Neural progenitor cell (in vitro differentiated cells): ENCODE data around the gene FOLR1. TPM values are rescaled to one million over a fixed set of nuclear protein-coding genes. Genes with fewer than 3 reads are reported as not detected.

ENCODE experiments used
- DNase-seq: peaks from one replicate; pipeline ENCODE4 v3.0.0-alpha.2; 2016; ENCODE audit warnings: low spot score
- H2AFZ ChIP-seq: fragments of 200-600 bp; sonication (generic); replicated peaks from 2 replicates; pipeline ENCODE4 v1.6.1; 2016; ENCODE audit warnings: antibody characterized with exemption
- H3F3A ChIP-seq: fragments of 200-600 bp; sonication (generic); 2 replicates; pipeline ENCODE4 v1.6.1; 2016; ENCODE audit warnings: antibody characterized with exemption, low read depth
- H3K27ac ChIP-seq: fragments of 200-600 bp; sonication (generic); 2 replicates; pipeline ENCODE4 v1.5.1; 2016; ENCODE audit warnings: mild to moderate bottlenecking
- H3K27me3 ChIP-seq: fragments of 200-600 bp; sonication (generic); 2 replicates; pipeline ENCODE4 v1.6.1; 2016; ENCODE audit warnings: mild to moderate bottlenecking, moderate library complexity
- H3K36me3 ChIP-seq: fragments of 200-600 bp; sonication (generic); 2 replicates; pipeline ENCODE4 v1.5.1; 2016
- H3K4me1 ChIP-seq: fragments of 200-600 bp; sonication (generic); 2 replicates; pipeline ENCODE4 v1.6.1; 2016; ENCODE audit warnings: mixed run types
- H3K4me2 ChIP-seq: fragments of 200-600 bp; sonication (generic); 2 replicates; pipeline ENCODE4 v1.6.1; 2016
- H3K4me3 ChIP-seq: fragments of 200-600 bp; sonication (generic); 2 replicates; pipeline ENCODE4 v1.5.1; 2016
- H3K79me2 ChIP-seq: fragments of 200-600 bp; sonication (generic); 2 replicates; pipeline ENCODE4 v1.6.1; 2016; ENCODE audit warnings: low read depth
- H3K9ac ChIP-seq: fragments of 200-600 bp; sonication (generic); 2 replicates; pipeline ENCODE4 v1.6.1; 2016
- H3K9me3 ChIP-seq: fragments of 200-600 bp; sonication (generic); 2 replicates; pipeline ENCODE4 v1.5.1; 2016; ENCODE audit warnings: low read depth
- H4K20me1 ChIP-seq: fragments of 200-600 bp; sonication (generic); 2 replicates; pipeline ENCODE4 v1.6.1; 2016; ENCODE audit warnings: low read depth
- H3K27ac Mint-ChIP-seq: 3 replicates; pipeline ENCODE4 v1.8.0; 2021; ENCODE audit warnings: mixed read lengths
- H3K27me3 Mint-ChIP-seq: 2 replicates; pipeline ENCODE4 v1.8.0; 2022; ENCODE audit warnings: low read depth, mild to moderate bottlenecking, inconsistent platforms, moderate library complexity, mixed read lengths; ENCODE audit not compliant: insufficient read depth
- H3K36me3 Mint-ChIP-seq: 3 replicates; pipeline ENCODE4 v1.8.0; 2021; ENCODE audit warnings: mixed read lengths
- H3K4me1 Mint-ChIP-seq: 3 replicates; pipeline ENCODE4 v1.8.0; 2021; ENCODE audit warnings: mixed read lengths
- H3K4me3 Mint-ChIP-seq: 3 replicates; pipeline ENCODE4 v1.8.0; 2021; ENCODE audit warnings: mild to moderate bottlenecking, moderate library complexity, mixed read lengths
- H3K9me3 Mint-ChIP-seq: 3 replicates; pipeline ENCODE4 v1.8.0; 2020; ENCODE audit warnings: mixed read lengths
- EZH2 ChIP-seq: fragments of 200-600 bp; sonication (generic); IDR thresholded peaks from 2 replicates; pipeline ENCODE4 v1.6.1; 2017; ENCODE audit warnings: antibody characterized with exemption, mild to moderate bottlenecking, moderate library complexity
- EZH2phosphoT487 ChIP-seq: fragments of 200-600 bp; sonication (generic); IDR thresholded peaks from 2 replicates; pipeline ENCODE4 v1.6.1; 2017; ENCODE audit warnings: antibody characterized with exemption
- total RNA-seq: library from RNA; depleted of rRNA; stranded (reverse); fragments of >200 nt; gene quantifications from 2 replicates; pipeline ENCODE4 v1.2.3, GENCODE V29; 2015; ENCODE audit warnings: low replicate concordance
- TF ChIP-seq, protein P1 (sequence below): fragments of 200-600 bp; sonication (generic); IDR thresholded peaks from 2 replicates; pipeline ENCODE4 v1.5.1; 2017; ENCODE audit warnings: antibody characterized with exemption, mild to moderate bottlenecking

Gene FOLR1
- total RNA-seq, 1 donor from 2014 or later = 3.6 TPM

DNA sequence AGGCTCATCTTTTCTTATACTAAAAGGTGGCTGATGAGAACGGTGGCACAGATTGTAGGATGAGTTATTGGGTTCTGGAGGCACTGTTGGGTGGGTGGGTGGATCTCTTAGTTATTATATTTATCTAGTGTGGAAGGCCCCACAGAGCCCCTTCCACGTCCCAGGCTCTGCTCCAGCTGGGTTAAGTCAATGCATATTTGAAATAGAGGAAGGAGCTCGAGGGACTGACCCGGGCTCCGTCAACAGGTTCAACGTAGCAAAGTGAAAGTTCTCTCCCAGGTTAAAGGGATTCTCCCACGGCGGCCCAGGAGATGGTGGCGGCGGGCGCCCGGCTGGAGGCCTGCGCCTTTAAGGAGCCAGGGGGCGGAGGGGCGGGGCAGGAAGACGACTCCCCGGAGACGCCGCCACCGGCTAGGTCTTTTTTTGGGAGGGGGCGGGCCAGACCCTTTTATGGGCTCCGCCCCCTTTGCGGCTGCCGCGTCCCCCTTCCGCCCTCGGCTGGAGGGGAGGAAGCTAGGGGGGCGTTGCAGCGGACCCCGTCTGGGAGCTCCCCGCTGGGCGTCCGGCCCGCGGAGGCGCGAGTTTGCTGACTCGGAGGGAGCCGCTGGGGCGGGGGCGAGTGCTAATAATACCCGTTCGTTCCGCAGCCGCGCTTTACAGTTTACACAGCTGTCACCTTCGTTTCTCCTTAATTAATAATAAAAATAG is 31.1 kb downstream of the FOLR1 start:
- H3K27ac Mint-ChIP-seq = peak overlapping the region; percentile 25
- Histone ChIP-seq H3K4me2 (peak overlapping the region; percentile 97), H3K27ac (no peak overlapping the region)

DNA sequence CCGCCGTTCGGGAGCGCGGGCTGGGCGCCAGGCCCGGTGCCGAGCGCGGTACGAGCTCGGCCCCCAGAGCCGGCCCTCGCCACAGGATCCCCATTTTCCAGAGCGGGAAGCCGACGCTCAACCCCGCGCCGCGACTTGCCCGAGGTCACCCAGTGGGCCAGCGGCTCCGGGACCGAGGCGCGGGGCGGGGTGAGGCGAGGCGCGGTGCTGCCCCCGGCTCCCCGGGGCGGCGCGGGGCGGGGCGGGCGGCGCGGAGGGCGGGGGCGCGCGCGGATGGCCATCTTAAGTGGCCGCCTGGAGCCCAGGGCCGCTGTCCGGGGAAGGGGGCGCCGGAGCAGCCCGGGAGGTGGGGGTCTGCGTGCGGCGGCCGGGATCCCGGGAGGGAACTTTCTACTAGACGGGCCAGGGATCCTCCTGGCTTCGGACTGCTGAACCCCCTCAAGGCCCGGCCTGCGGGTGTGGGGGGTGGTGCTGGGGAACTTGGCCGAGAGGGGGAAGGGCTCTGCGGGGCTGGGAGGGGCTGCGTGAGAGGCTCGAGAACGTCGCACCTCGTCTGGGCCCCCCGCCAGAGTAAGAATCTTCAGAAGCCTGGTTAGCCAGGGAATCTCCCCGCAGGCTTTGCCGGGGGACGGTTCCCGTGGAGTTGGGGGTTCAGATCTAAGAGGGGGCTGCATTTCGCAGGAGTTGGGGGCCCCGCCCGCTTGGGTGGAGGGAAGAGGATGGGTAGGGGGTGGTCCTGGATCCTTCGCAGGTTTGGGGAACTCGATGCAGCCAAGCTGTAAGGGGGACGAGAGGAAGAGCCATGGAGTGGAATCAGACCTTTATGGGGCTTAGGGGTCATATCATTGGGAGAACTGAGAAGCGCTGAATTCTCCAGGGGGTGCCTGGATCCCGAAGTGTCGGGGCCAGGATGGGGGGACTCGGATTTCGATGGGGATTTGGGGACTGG is 31.9 kb downstream of the FOLR1 start:
- H3K36me3 ChIP-seq = no peaks in the 10 kb centered on the region
- peak; percentile 57 for DNase-seq
- peaks cover 23% of the 10 kb centered on the region for H3K4me1 Mint-ChIP-seq
- peaks cover 19% of the 10 kb centered on the region for H3F3A ChIP-seq
- no peaks in the 10 kb centered on the region for H3K27me3 ChIP-seq
- peak overlapping the region; percentile 97 for H3K4me2 ChIP-seq
- H3K9me3 ChIP-seq = no peaks in the 10 kb centered on the region
- H3K4me3 ChIP-seq = peak overlapping the region; percentile 87
- peaks cover 19% of the 10 kb centered on the region for H4K20me1 ChIP-seq
- H3K9me3 Mint-ChIP-seq = no peaks in the 10 kb centered on the region
- H3K79me2 ChIP-seq = peaks cover 26% of the 10 kb centered on the region
- H3K9ac ChIP-seq = peak overlapping the region; percentile 57
- H3K4me3 Mint-ChIP-seq = peak overlapping the region; percentile 95
- peak overlapping the region; percentile 33 for H2AFZ ChIP-seq
- peaks cover 7% of the 10 kb centered on the region for H3K27me3 Mint-ChIP-seq
- H3K27ac ChIP-seq = no peak overlapping the region
- peaks cover 3% of the 10 kb centered on the region for H3K36me3 Mint-ChIP-seq
- TF ChIP-seq EZH2 (no peak), EZH2phosphoT487 (no peak)
- TF ChIP-seq, protein P1, sequence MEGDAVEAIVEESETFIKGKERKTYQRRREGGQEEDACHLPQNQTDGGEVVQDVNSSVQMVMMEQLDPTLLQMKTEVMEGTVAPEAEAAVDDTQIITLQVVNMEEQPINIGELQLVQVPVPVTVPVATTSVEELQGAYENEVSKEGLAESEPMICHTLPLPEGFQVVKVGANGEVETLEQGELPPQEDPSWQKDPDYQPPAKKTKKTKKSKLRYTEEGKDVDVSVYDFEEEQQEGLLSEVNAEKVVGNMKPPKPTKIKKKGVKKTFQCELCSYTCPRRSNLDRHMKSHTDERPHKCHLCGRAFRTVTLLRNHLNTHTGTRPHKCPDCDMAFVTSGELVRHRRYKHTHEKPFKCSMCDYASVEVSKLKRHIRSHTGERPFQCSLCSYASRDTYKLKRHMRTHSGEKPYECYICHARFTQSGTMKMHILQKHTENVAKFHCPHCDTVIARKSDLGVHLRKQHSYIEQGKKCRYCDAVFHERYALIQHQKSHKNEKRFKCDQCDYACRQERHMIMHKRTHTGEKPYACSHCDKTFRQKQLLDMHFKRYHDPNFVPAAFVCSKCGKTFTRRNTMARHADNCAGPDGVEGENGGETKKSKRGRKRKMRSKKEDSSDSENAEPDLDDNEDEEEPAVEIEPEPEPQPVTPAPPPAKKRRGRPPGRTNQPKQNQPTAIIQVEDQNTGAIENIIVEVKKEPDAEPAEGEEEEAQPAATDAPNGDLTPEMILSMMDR = no peak
- peak overlapping the region; percentile 94 for H3K27ac Mint-ChIP-seq
- peaks cover 5% of the 10 kb centered on the region for H3K4me1 ChIP-seq

More for the DNA sequence above, 31.1 kb downstream of the FOLR1 start:
- Mint-ChIP-seq H3K36me3 (no peaks in the 10 kb centered on the region), H3K4me3 (peak overlapping the region; percentile 86), H3K9me3 (no peaks in the 10 kb centered on the region), H3K27me3 (peaks cover 10% of the 10 kb centered on the region), H3K4me1 (peaks cover 23% of the 10 kb centered on the region)
- Histone ChIP-seq H3K9me3 (no peaks in the 10 kb centered on the region), H3K4me1 (peaks cover 5% of the 10 kb centered on the region), H3K4me3 (peak overlapping the region; percentile 87), H2AFZ (no peak overlapping the region), H3K9ac (no peak overlapping the region), H3K27me3 (no peaks in the 10 kb centered on the region), H4K20me1 (peaks cover 19% of the 10 kb centered on the region), H3K36me3 (no peaks in the 10 kb centered on the region), H3K79me2 (peaks cover 26% of the 10 kb centered on the region), H3F3A (peaks cover 19% of the 10 kb centered on the region)
- DNase-seq = peak; percentile 96
- TF ChIP-seq, protein P1 = peak; percentile 6
- TF ChIP-seq EZH2phosphoT487 = no peak
- no peak for TF ChIP-seq EZH2

DNA sequence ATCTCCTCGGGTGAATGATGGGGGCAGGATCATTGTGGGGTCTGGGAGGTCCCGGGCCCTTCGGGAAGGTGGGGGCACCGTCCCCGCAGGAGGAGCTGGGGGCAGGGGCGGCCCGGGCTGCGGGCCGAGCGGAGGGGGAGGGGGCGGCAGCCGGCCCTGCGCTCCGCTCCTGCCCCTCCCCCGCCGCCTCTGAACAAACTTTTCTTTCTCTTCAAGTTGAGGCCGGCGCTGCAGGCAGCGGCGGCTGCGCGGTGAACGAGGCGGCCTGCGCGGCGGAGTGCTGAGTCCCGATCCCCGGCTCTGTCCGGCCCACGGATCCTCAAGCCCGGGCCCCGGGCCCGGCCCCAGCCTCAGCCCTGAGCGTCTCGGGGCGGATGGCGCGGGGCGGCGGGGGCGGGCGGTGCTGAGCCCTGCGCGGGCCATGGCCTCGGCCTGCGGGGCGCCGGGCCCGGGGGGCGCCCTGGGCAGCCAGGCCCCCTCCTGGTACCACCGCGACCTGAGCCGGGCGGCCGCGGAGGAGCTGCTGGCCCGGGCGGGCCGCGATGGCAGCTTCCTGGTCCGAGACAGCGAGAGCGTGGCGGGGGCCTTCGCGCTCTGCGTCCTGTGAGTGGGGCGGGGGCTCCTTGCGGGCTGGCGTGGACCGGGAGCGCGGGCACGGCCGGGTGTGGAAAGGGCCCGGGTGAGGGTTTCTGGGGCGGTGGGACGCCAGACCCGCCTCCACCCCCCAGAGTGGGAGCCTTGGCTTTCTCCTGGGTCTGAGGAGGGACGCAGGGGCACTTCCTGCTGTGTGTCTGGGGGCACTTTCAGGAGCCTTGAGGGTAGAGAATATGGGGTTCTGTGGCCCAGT is 32.8 kb downstream of the FOLR1 start, which contains the start of gene INPPL1:
Gene INPPL1, plus strand, starts transcription at position 204 of the 847 bp plus-strand sequence. Its CDS starts 218 bp downstream, at position 422.
- H3K36me3 Mint-ChIP-seq = peaks cover 11% of the 10 kb centered on the region
- H3K79me2 ChIP-seq = peaks cover 26% of the 10 kb centered on the region
- H3K9me3 Mint-ChIP-seq = no peaks in the 10 kb centered on the region
- H3K9ac ChIP-seq = peak within 1 kb of the TSS; percentile 57
- H4K20me1 ChIP-seq = peaks cover 19% of the 10 kb centered on the region
- H3K36me3 ChIP-seq = no peaks in the 10 kb centered on the region
- H3K27me3 Mint-ChIP-seq = peaks cover 7% of the 10 kb centered on the region
- peaks cover 5% of the 10 kb centered on the region for H3K4me1 ChIP-seq
- no peaks in the 10 kb centered on the region for H3K27me3 ChIP-seq
- H3K4me3 ChIP-seq = peak within 1 kb of the TSS; percentile 87
- no peaks in the 10 kb centered on the region for H3K9me3 ChIP-seq
- H3K4me1 Mint-ChIP-seq = peaks cover 23% of the 10 kb centered on the region
- H3K27ac Mint-ChIP-seq = peak within 1 kb of the TSS; percentile 94
- peak; percentile 85 for DNase-seq
- peak within 1 kb of the TSS; percentile 33 for H2AFZ ChIP-seq
- peak within 1 kb of the TSS; percentile 95 for H3K4me3 Mint-ChIP-seq
- TF ChIP-seq, protein P1 = no peak
- no peak for TF ChIP-seq EZH2
- no peak for TF ChIP-seq EZH2phosphoT487
- peak within 1 kb of the TSS; percentile 97 for H3K4me2 ChIP-seq
- H3K27ac ChIP-seq = no peak within 1 kb of the TSS
- peaks cover 19% of the 10 kb centered on the region for H3F3A ChIP-seq
